ENCODE results near the gene LRCH1. TPM values are rescaled to one million over a fixed set of nuclear protein-coding genes. Genes with fewer than 3 reads are reported as not detected.

The LRCH1 gene
- total and polyA plus RNA-seq, 2 of the 13 experiments (the other 11 are each of a cell fraction or from before 2014, with no cell fraction given) = 4.1 to 12.6 TPM

DNA sequence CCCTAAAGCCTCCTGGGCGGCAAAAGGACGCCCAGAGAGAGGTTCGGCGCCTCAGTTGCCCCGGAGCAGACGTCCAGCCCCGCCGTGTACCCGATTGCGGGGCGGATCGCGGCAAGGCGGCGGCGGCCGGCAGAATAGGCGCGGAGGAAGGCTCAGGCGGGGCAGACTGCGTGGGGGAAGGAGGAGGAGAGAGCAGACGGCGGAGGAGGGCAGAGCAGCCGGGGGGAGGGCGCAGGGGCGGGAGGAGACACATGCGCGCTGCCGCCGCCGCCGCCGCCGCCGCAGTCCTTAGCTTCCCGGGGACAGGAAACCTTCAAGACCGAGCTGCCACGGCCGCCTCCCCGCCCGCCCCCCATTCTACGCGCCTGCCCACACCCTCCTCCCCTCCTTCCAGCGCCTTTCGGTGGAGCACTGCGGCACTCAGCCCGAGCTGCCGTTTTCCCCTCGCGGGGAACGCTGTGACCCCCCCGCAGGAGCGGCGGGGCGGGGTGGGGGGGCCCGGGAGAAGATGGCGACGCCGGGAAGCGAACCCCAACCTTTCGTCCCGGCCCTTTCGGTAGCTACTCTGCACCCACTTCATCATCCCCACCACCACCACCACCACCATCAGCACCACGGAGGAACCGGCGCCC lies at the start of gene LRCH1 (continued):
- 0 out of 2 replicates have a peak, but pooled peaks have one; percentile 46 for TF ChIP-seq ZNF777 (CRISPR knock-in tag; IDR thresholded peaks at IDR 0.05)
- TF ChIP-seq ZNF746 (CRISPR knock-in tag; IDR thresholded peaks at IDR 0.05) = peak; percentile 88
- TF ChIP-seq SRF (IDR thresholded peaks at IDR 0.05; ENCODE audit: low read depth, low read length) = no peak
- TF ChIP-seq CBFB (CRISPR knock-in tag; IDR thresholded peaks at IDR 0.05) = no peak
- TF ChIP-seq JUND (CRISPR knock-in tag; IDR thresholded peaks at IDR 0.05) = no peak
- peak; percentile 66 for TF ChIP-seq SAP130 (CRISPR knock-in tag; IDR thresholded peaks at IDR 0.05; ENCODE audit: low read depth)
- no peak for TF ChIP-seq ZNF382 (CRISPR knock-in tag; IDR thresholded peaks at IDR 0.05; ENCODE audit: borderline replicate concordance)
- TF ChIP-seq, protein P1, sequence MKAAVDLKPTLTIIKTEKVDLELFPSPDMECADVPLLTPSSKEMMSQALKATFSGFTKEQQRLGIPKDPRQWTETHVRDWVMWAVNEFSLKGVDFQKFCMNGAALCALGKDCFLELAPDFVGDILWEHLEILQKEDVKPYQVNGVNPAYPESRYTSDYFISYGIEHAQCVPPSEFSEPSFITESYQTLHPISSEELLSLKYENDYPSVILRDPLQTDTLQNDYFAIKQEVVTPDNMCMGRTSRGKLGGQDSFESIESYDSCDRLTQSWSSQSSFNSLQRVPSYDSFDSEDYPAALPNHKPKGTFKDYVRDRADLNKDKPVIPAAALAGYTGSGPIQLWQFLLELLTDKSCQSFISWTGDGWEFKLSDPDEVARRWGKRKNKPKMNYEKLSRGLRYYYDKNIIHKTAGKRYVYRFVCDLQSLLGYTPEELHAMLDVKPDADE (CRISPR knock-in tag; IDR thresholded peaks at IDR 0.05) = no peak
- TF ChIP-seq, protein P2, sequence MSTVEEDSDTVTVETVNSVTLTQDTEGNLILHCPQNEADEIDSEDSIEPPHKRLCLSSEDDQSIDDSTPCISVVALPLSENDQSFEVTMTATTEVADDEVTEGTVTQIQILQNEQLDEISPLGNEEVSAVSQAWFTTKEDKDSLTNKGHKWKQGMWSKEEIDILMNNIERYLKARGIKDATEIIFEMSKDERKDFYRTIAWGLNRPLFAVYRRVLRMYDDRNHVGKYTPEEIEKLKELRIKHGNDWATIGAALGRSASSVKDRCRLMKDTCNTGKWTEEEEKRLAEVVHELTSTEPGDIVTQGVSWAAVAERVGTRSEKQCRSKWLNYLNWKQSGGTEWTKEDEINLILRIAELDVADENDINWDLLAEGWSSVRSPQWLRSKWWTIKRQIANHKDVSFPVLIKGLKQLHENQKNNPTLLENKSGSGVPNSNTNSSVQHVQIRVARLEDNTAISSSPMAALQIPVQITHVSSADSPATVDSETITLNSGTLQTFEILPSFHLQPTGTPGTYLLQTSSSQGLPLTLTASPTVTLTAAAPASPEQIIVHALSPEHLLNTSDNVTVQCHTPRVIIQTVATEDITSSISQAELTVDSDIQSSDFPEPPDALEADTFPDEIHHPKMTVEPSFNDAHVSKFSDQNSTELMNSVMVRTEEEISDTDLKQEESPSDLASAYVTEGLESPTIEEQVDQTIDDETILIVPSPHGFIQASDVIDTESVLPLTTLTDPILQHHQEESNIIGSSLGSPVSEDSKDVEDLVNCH (CRISPR knock-in tag; IDR thresholded peaks at IDR 0.05) = no peak
- no peak for TF ChIP-seq ZNF878 (CRISPR knock-in tag; IDR thresholded peaks at IDR 0.05)
- TF ChIP-seq, protein P3, sequence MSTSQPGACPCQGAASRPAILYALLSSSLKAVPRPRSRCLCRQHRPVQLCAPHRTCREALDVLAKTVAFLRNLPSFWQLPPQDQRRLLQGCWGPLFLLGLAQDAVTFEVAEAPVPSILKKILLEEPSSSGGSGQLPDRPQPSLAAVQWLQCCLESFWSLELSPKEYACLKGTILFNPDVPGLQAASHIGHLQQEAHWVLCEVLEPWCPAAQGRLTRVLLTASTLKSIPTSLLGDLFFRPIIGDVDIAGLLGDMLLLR (CRISPR knock-in tag; IDR thresholded peaks at IDR 0.05) = no peak
- TF ChIP-seq RCOR2 (CRISPR knock-in tag; IDR thresholded peaks at IDR 0.05) = no peak
- no peak for TF ChIP-seq RAD21 (CRISPR knock-in tag; IDR thresholded peaks at IDR 0.05)
- TF ChIP-seq ZNF724P (CRISPR knock-in tag; IDR thresholded peaks at IDR 0.05; ENCODE audit: borderline replicate concordance) = no peak
- TF ChIP-seq, protein P4, sequence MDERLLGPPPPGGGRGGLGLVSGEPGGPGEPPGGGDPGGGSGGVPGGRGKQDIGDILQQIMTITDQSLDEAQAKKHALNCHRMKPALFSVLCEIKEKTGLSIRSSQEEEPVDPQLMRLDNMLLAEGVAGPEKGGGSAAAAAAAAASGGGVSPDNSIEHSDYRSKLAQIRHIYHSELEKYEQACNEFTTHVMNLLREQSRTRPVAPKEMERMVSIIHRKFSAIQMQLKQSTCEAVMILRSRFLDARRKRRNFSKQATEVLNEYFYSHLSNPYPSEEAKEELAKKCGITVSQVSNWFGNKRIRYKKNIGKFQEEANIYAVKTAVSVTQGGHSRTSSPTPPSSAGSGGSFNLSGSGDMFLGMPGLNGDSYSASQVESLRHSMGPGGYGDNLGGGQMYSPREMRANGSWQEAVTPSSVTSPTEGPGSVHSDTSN (CRISPR knock-in tag; IDR thresholded peaks at IDR 0.05) = no peak
- TF ChIP-seq LCORL (IDR thresholded peaks at IDR 0.05) = no peak
- 0 out of 2 replicates have a peak, but pooled peaks have one; percentile 26 for TF ChIP-seq LCORL (CRISPR knock-in tag; IDR thresholded peaks at IDR 0.05)
- TF ChIP-seq, protein P5, sequence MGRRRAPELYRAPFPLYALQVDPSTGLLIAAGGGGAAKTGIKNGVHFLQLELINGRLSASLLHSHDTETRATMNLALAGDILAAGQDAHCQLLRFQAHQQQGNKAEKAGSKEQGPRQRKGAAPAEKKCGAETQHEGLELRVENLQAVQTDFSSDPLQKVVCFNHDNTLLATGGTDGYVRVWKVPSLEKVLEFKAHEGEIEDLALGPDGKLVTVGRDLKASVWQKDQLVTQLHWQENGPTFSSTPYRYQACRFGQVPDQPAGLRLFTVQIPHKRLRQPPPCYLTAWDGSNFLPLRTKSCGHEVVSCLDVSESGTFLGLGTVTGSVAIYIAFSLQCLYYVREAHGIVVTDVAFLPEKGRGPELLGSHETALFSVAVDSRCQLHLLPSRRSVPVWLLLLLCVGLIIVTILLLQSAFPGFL (CRISPR knock-in tag; IDR thresholded peaks at IDR 0.05) = no peak
- TF ChIP-seq ZNF790 (CRISPR knock-in tag; IDR thresholded peaks at IDR 0.05; ENCODE audit: borderline replicate concordance) = no peak
- no peak for TF ChIP-seq GATAD1 (CRISPR knock-in tag; IDR thresholded peaks at IDR 0.05)
- TF ChIP-seq MTA3 (CRISPR knock-in tag; IDR thresholded peaks at IDR 0.05) = no peak
- TF ChIP-seq PHF21A (CRISPR knock-in tag; IDR thresholded peaks at IDR 0.05) = no peak
- TF ChIP-seq NFIB (CRISPR knock-in tag; IDR thresholded peaks at IDR 0.05; ENCODE audit: borderline replicate concordance) = no peak
- TF ChIP-seq, protein P6, sequence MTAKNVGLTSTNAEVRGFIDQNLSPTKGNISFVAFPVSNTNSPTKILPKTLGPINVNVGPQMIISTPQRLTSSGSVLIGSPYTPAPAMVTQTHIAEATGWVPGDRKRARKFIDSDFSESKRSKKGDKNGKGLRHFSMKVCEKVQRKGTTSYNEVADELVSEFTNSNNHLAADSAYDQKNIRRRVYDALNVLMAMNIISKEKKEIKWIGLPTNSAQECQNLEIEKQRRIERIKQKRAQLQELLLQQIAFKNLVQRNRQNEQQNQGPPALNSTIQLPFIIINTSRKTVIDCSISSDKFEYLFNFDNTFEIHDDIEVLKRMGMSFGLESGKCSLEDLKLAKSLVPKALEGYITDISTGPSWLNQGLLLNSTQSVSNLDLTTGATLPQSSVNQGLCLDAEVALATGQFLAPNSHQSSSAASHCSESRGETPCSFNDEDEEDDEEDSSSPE (CRISPR knock-in tag; IDR thresholded peaks at IDR 0.05) = no peak

Data from HepG2 (cell line).